ENCODE results near the gene ANKLE1. TPM values are rescaled to one million over a fixed set of nuclear protein-coding genes. Genes with fewer than 3 reads are reported as not detected.

Gene ANKLE1
- polyA plus RNA-seq, 4 donors: 0.86 to 2.3 (median 1.3) TPM

Other genes with a start within 250 kb of the ANKLE1 start
- 10 to 100 TPM; 11.7 to 17.0 (median 15.5) TPM for gene HAUS8, start 206.4 kb upstream of the ANKLE1 start, polyA plus RNA-seq (ENCODE audit: insufficient read length in 4 of 4)
- gene MYO9B, start 206.1 kb upstream of the ANKLE1 start, polyA plus RNA-seq (ENCODE audit: insufficient read length in 4 of 4): 10 to 100 TPM; 45.2 to 74.4 (median 53.9) TPM
- gene USE1, start 66.5 kb upstream of the ANKLE1 start, polyA plus RNA-seq (ENCODE audit: insufficient read length in 4 of 4): 10 to 100 TPM; 27.1 to 37.3 (median 31.3) TPM
- gene OCEL1, start 55.7 kb upstream of the ANKLE1 start, polyA plus RNA-seq (ENCODE audit: insufficient read length in 4 of 4): 10 to 100 TPM; 18.6 to 25.7 (median 23.2) TPM
- 10 to 100 TPM; 35.1 to 64.1 (median 48.9) TPM for gene NR2F6, start 36.0 kb upstream of the ANKLE1 start, polyA plus RNA-seq (ENCODE audit: insufficient read length in 4 of 4)
- gene USHBP1, start 17.2 kb upstream of the ANKLE1 start, polyA plus RNA-seq (ENCODE audit: insufficient read length in 4 of 4): 1 to 10 TPM; 4.8 to 8.0 (median 7.6) TPM
- gene BABAM1, start 14.5 kb upstream of the ANKLE1 start, polyA plus RNA-seq (ENCODE audit: insufficient read length in 4 of 4): 100 to 1,000 TPM in 3 of 4 donors, 10 to 100 TPM in 1; 99.9 to 118 (median 108) TPM
- 10 to 100 TPM in 3 of 4 donors, 1 to 10 TPM in 1; 7.8 to 15.5 (median 12.6) TPM for gene ABHD8, start 21.5 kb downstream of the ANKLE1 start, polyA plus RNA-seq (ENCODE audit: insufficient read length in 4 of 4)
- gene MRPL34, start 24.0 kb downstream of the ANKLE1 start, polyA plus RNA-seq (ENCODE audit: insufficient read length in 4 of 4): 10 to 100 TPM; 48.5 to 77.6 (median 57.3) TPM
- 10 to 100 TPM; 31.3 to 48.7 (median 42.8) TPM for gene DDA1, start 27.7 kb downstream of the ANKLE1 start, polyA plus RNA-seq (ENCODE audit: insufficient read length in 4 of 4)
- gene ANO8, start 53.0 kb downstream of the ANKLE1 start, polyA plus RNA-seq (ENCODE audit: insufficient read length in 4 of 4): 10 to 100 TPM in 3 of 4 donors, 1 to 10 TPM in 1; 8.3 to 21.1 (median 13.1) TPM
- gene GTPBP3, start 55.7 kb downstream of the ANKLE1 start, polyA plus RNA-seq (ENCODE audit: insufficient read length in 4 of 4): 10 to 100 TPM; 15.7 to 37.9 (median 24.6) TPM
- 100 to 1,000 TPM; 162 to 238 (median 195) TPM for gene PLVAP, start 95.4 kb downstream of the ANKLE1 start, polyA plus RNA-seq (ENCODE audit: insufficient read length in 4 of 4)
- 1 to 10 TPM in 2 of 4 donors, under 1 TPM in 2; 0.83 to 6.2 (median 3.3) TPM for gene CCDC194, start 112.3 kb downstream of the ANKLE1 start, polyA plus RNA-seq (ENCODE audit: insufficient read length in 4 of 4)
- gene BST2, start 123.7 kb downstream of the ANKLE1 start, polyA plus RNA-seq (ENCODE audit: insufficient read length in 4 of 4): 100 to 1,000 TPM; 103 to 178 (median 119) TPM
- 10 to 100 TPM; 53.2 to 97.6 (median 80.9) TPM for gene MVB12A, start 138.1 kb downstream of the ANKLE1 start, polyA plus RNA-seq (ENCODE audit: insufficient read length in 4 of 4)
- 1 to 10 TPM; 2.4 to 3.9 (median 3.3) TPM for gene TMEM221, start 166.8 kb downstream of the ANKLE1 start, polyA plus RNA-seq (ENCODE audit: insufficient read length in 4 of 4)
- gene NXNL1, start 179.0 kb downstream of the ANKLE1 start, polyA plus RNA-seq (ENCODE audit: insufficient read length in 4 of 4): under 1 TPM in 2 of 4 donors, not detected in 2; 0.26 to 0.28 TPM
- 10 to 100 TPM; 10.7 to 24.7 (median 19.1) TPM for gene SLC27A1, start 188.6 kb downstream of the ANKLE1 start, polyA plus RNA-seq (ENCODE audit: insufficient read length in 4 of 4)
- 100 to 1,000 TPM in 1 of 4 donors, 10 to 100 TPM in 3; 57.6 to 100 (median 81.2) TPM for gene PGLS, start 229.7 kb downstream of the ANKLE1 start, polyA plus RNA-seq (ENCODE audit: insufficient read length in 4 of 4)